GM18873 (cell line): Measurements from ENCODE around the gene LGI1.
"Not testable (repeated sequence)": the region's sequence is repeated elsewhere in the genome, so short reads cannot be mapped to it uniquely, and the experiment has no call there.

Experiments
- ATAC-seq: cut with Tn5 transposase; IDR thresholded peaks from one replicate; pipeline ENCODE4 v1.9.1; 2021; ENCODE audit warnings: mild to moderate bottlenecking, moderate library complexity, moderate number of reproducible peaks; ENCODE audit not compliant: unreplicated experiment, low FRiP score

LGI1 gene

GRCh38 chr10:93797825-93798224 is 40.1 kb downstream of the LGI1 start:
- no peak for ATAC-seq

GRCh38 chr10:93799155-93799708 is 41.5 kb downstream of the LGI1 start:
- no peak for ATAC-seq

- ATAC-seq = no peak
Measured at GRCh38 chr10:93804200-93804599, 46.5 kb downstream of the LGI1 start.

- ATAC-seq = no peak
Measured at GRCh38 chr10:93806903-93807302, 49.2 kb downstream of the LGI1 start.

GRCh38 chr10:93807371-93807770 is 49.6 kb downstream of the LGI1 start:
- no peak for ATAC-seq

- no peak for ATAC-seq
Measured at GRCh38 chr10:93812659-93813338, 55.1 kb downstream of the LGI1 start.

GRCh38 chr10:93813507-93814465 is 56.0 kb downstream of the LGI1 start:
- no peak for ATAC-seq

GRCh38 chr10:93815304-93816096 is 57.8 kb downstream of the LGI1 start:
- no peak for ATAC-seq

- no peak for ATAC-seq
Measured at GRCh38 chr10:93816123-93816747, 58.5 kb downstream of the LGI1 start.

GRCh38 chr10:93818086-93818485 is 60.4 kb downstream of the LGI1 start:
- no peak for ATAC-seq

GRCh38 chr10:93819520-93819919 is 61.8 kb downstream of the LGI1 start:
- ATAC-seq = no peak

GRCh38 chr10:93820434-93820833 is 62.7 kb downstream of the LGI1 start:
- ATAC-seq = no peak

GRCh38 chr10:93821051-93821772 is 63.5 kb downstream of the LGI1 start:
- no peak for ATAC-seq

GRCh38 chr10:93826355-93826754 is 68.6 kb downstream of the LGI1 start:
- no peak for ATAC-seq

GRCh38 chr10:93827056-93827804 is 69.5 kb downstream of the LGI1 start:
- ATAC-seq = no peak

GRCh38 chr10:93831065-93831464 is 73.3 kb downstream of the LGI1 start:
- not testable (repeated sequence) for ATAC-seq

- ATAC-seq = no peak
Measured at GRCh38 chr10:93835770-93836169, 78.0 kb downstream of the LGI1 start.

GRCh38 chr10:93837822-93838221 is 80.1 kb downstream of the LGI1 start:
- ATAC-seq = no peak

- ATAC-seq = no peak
Measured at GRCh38 chr10:93838278-93838677, 80.5 kb downstream of the LGI1 start.
